ENCODE measurements around the gene CFAP20.

CFAP20 gene

GRCh38 chr16:58111302-58111627, 17.9 kb downstream of the CFAP20 start:
- no peak overlapping the region for H3K4me3 ChIP-seq (replicated peaks; ENCODE audit: low read depth, low read length)
- DNase-seq (ENCODE audit: extremely low read depth, low read depth): no peak
- TF ChIP-seq CTCF (IDR thresholded peaks at IDR 0.05; ENCODE audit: low read depth, low read length, missing control alignments): no peak

- no peak for TF ChIP-seq CTCF (IDR thresholded peaks at IDR 0.05; ENCODE audit: low read depth, low read length, missing control alignments)
- no peak overlapping the region for H3K4me3 ChIP-seq (replicated peaks; ENCODE audit: low read depth, low read length)
- no peak for DNase-seq (ENCODE audit: extremely low read depth, low read depth)
Observed at GRCh38 chr16:58110571-58111301, 18.4 kb downstream of the CFAP20 start.

- DNase-seq (ENCODE audit: extremely low read depth, low read depth): no peak
- H3K4me3 ChIP-seq (replicated peaks; ENCODE audit: low read depth, low read length): no peak overlapping the region
- no peak for TF ChIP-seq CTCF (IDR thresholded peaks at IDR 0.05; ENCODE audit: low read depth, low read length, missing control alignments)
Observed at GRCh38 chr16:58109881-58110280, 19.3 kb downstream of the CFAP20 start.

GRCh38 chr16:58109330-58109729, 19.9 kb downstream of the CFAP20 start:
- TF ChIP-seq CTCF (IDR thresholded peaks at IDR 0.05; ENCODE audit: low read depth, low read length, missing control alignments): no peak
- no peak for DNase-seq (ENCODE audit: extremely low read depth, low read depth)
- H3K4me3 ChIP-seq (replicated peaks; ENCODE audit: low read depth, low read length): no peak overlapping the region

- no peak for TF ChIP-seq CTCF (IDR thresholded peaks at IDR 0.05; ENCODE audit: low read depth, low read length, missing control alignments)
- no peak for DNase-seq (ENCODE audit: extremely low read depth, low read depth)
- H3K4me3 ChIP-seq (replicated peaks; ENCODE audit: low read depth, low read length): no peak overlapping the region
Observed at GRCh38 chr16:58107709-58108108, 21.5 kb downstream of the CFAP20 start.

- DNase-seq (ENCODE audit: extremely low read depth, low read depth): no peak
- TF ChIP-seq CTCF (IDR thresholded peaks at IDR 0.05; ENCODE audit: low read depth, low read length, missing control alignments): no peak
- no peak overlapping the region for H3K4me3 ChIP-seq (replicated peaks; ENCODE audit: low read depth, low read length)
Observed at GRCh38 chr16:58107228-58107627, 22.0 kb downstream of the CFAP20 start.

- DNase-seq (ENCODE audit: extremely low read depth, low read depth): no peak
- TF ChIP-seq CTCF (IDR thresholded peaks at IDR 0.05; ENCODE audit: low read depth, low read length, missing control alignments): no peak
- H3K4me3 ChIP-seq (replicated peaks; ENCODE audit: low read depth, low read length): no peak overlapping the region
Observed at GRCh38 chr16:58105631-58106030, 23.6 kb downstream of the CFAP20 start.

Data from HFF-Myc (cell line).